ENCODE measurements around the gene TMEM51. TPM values are rescaled to one million over a fixed set of nuclear protein-coding genes. Genes with fewer than 3 reads are reported as not detected.

Gene TMEM51
- total and polyA plus RNA-seq, 2 of the 4 experiments (the other 2 are of a cell fraction): 2.7 to 10.2 TPM

- Histone ChIP-seq H3K23ac (ENCODE audit: low read depth, low read length) (peak overlapping the region; percentile 90), H3K9me1 (ENCODE audit: insufficient read depth, low read length) (peaks cover 35% of the 10 kb centered on the region), H3K14ac (replicated peaks; ENCODE audit: low read depth, low read length) (peak overlapping the region; percentile 81), H3K4me1 (ENCODE audit: control insufficient read depth, insufficient read depth, low read length) (peaks cover 42% of the 10 kb centered on the region), H2BK20ac (ENCODE audit: low read depth, low read length) (peak overlapping the region; percentile 83), H2AK9ac (replicated peaks; ENCODE audit: low read depth, low read length, poor library complexity) (peak overlapping the region; percentile 86), H2BK15ac (ENCODE audit: low read depth, low read length) (peak overlapping the region; percentile 83; the same call in 2 of the 3 replicates), H3K79me1 (ENCODE audit: low read depth in 1 of 2, low read length in 2 of 2) (peaks cover 55 to 86% of the 10 kb centered on the region in 2 experiments), H3K4ac (ENCODE audit: low read depth, low read length) (peak overlapping the region; percentile 95), H2BK120ac (ENCODE audit: low read depth, low read length) (peak overlapping the region; percentile 92), H3K36me3 (ENCODE audit: control insufficient read depth, insufficient read depth, low read length) (peaks cover 3% of the 10 kb centered on the region), H3K27me3 (ENCODE audit: control insufficient read depth, insufficient read depth, low read length) (no peaks in the 10 kb centered on the region), H3K18ac (ENCODE audit: low read depth, low read length) (peak overlapping the region; percentile 92), H4K20me1 (ENCODE audit: insufficient read depth, low read length) (peaks cover 6% of the 10 kb centered on the region), H4K5ac (ENCODE audit: low read depth, low read length) (peak overlapping the region; percentile 91), H3K56ac (ENCODE audit: extremely low read depth, insufficient read depth, low read length) (peak overlapping the region; percentile 95), H3K4me3 (ENCODE audit: insufficient read depth, low read depth, low read length) (peak overlapping the region; percentile 5; the same call in 1 of the 2 replicates), H3K9me3 (ENCODE audit: control insufficient read depth, insufficient read depth, low read length) (no peaks in the 10 kb centered on the region), H4K8ac (ENCODE audit: low read depth in 2 of 2, low read length in 2 of 2) (peak overlapping the region; percentile 68 to 85), H2AFZ (replicated peaks; ENCODE audit: low read length, poor library complexity) (peak overlapping the region; percentile 47), H4K91ac (ENCODE audit: insufficient read depth, low read depth, low read length) (peak overlapping the region; percentile 86), H3K27ac (ENCODE audit: insufficient read depth, low read length) (peak overlapping the region; percentile 93), H2AK5ac (ENCODE audit: low read depth, low read length) (peak overlapping the region; percentile 93), H3K4me2 (ENCODE audit: low read depth, low read length) (peak overlapping the region; percentile 86), H3K9ac (ENCODE audit: low read depth, low read length) (peak overlapping the region; percentile 54), H2BK5ac (ENCODE audit: low read depth, low read length, poor library complexity, severe bottlenecking) (peak overlapping the region; percentile 96)
- DNase-seq: peak; percentile 98
- ChIA-PET CTCF (interaction anchor here (0.9 kb wide), 2 partner anchors 11 to 113 kb away, joined by 3 to 4 read pairs; no protein-coding TSS in a partner anchor), POLR2A (ENCODE audit: unreplicated experiment) (interaction anchor here (0.6 to 1.0 kb wide), 2 partner anchors 10 to 20 kb away, joined by 3 to 5 read pairs; no protein-coding TSS in a partner anchor)
- in situ Hi-C loops (cut with MboI; ENCODE audit: low sequenced_read_pairs) (loop anchor here (10.0 kb wide), 1 partner anchor 266 kb away; no protein-coding TSS in a partner anchor), intact Hi-C loops (cut with micrococcal nuclease) (no loop called here), dilution Hi-C loops (cut with HindIII; ENCODE audit: low sequenced_read_pairs, unreplicated experiment) (no loop called here)
- TF ChIP-seq NFE2L2 (IDR thresholded peaks at IDR 0.05; ENCODE audit: low read depth, low read length) (no peak), MAFK (IDR thresholded peaks at IDR 0.05; ENCODE audit: low read depth, low read length) (no peak), POLR2A (IDR thresholded peaks at IDR 0.05; ENCODE audit: low read depth, low read length) (peak; percentile 45; the same call in 1 of the 2 replicates), RFX5 (IDR thresholded peaks at IDR 0.05; ENCODE audit: low read depth, low read length) (no peak), CEBPB (IDR thresholded peaks at IDR 0.05; ENCODE audit: low read depth, low read length) (peak; percentile 100), MXI1 (IDR thresholded peaks at IDR 0.05; ENCODE audit: borderline replicate concordance, low read depth, low read length) (peak; percentile 12; the same call in 1 of the 2 replicates), RAD21 (IDR thresholded peaks at IDR 0.05; ENCODE audit: low read length) (no peak), MAZ (IDR thresholded peaks at IDR 0.05; ENCODE audit: borderline replicate concordance, low read depth, low read length) (peak; percentile 19; the same call in 1 of the 2 replicates), FOS (IDR thresholded peaks at IDR 0.05; ENCODE audit: low read depth, low read length) (peak; percentile 63), CTCF (conservative IDR thresholded peaks at IDR 0.05; ENCODE audit: low read depth, low read length) (no peak), RCOR1 (IDR thresholded peaks at IDR 0.05; ENCODE audit: insufficient replicate concordance, low read length) (no peak), BHLHE40 (IDR thresholded peaks at IDR 0.05; ENCODE audit: low read depth, low read length) (peak; percentile 64), CHD1 (IDR thresholded peaks at IDR 0.05; ENCODE audit: low read depth, low read length) (no peak)
- TF ChIP-seq, protein P1, sequence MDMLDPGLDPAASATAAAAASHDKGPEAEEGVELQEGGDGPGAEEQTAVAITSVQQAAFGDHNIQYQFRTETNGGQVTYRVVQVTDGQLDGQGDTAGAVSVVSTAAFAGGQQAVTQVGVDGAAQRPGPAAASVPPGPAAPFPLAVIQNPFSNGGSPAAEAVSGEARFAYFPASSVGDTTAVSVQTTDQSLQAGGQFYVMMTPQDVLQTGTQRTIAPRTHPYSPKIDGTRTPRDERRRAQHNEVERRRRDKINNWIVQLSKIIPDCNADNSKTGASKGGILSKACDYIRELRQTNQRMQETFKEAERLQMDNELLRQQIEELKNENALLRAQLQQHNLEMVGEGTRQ (IDR thresholded peaks at IDR 0.05; ENCODE audit: low read depth, low read length): no peak
- WGBS, 2 experiments (ENCODE audit: extremely low coverage in 2 of 2, insufficient read length in 1 of 2): 24% methylated on average over 3 of the region's 13 CpGs; no CpG with 5 or more reads in 1 of the 2 experiments
- no TSS peak for BruUV-seq (replicated peaks)
- peak; percentile 56 for ATAC-seq (ENCODE audit: low read depth)
Observed at GRCh38 chr1:15158506-15159165, 5.1 kb downstream of the TMEM51 start.

Measured in IMR-90 (cell line).